SK-N-MC (cell line): ENCODE data around the gene CASZ1.

Source experiments
- EZH2 ChIP-seq: fragments of 200-600 bp; sonication (generic); IDR thresholded peaks from one replicate; pipeline ENCODE4 v1.6.1; 2017; ENCODE audit warnings: antibody characterized with exemption
- FOXP2 ChIP-seq: optimal IDR thresholded peaks from 2 replicates; pipeline ENCODE3; 2011; ENCODE audit warnings: mild to moderate bottlenecking, moderate library complexity; ENCODE audit not compliant: insufficient read depth; ENCODE audit errors: extremely low read length, control extremely low read depth
- POLR2AphosphoS5 ChIP-seq: IDR thresholded peaks from 2 replicates; pipeline ENCODE4 v1.6.1; 2012; ENCODE audit warnings: mild to moderate bottlenecking, low read depth, low read length, borderline replicate concordance

GRCh38 chr1:10709165-10709564, 87.3 kb downstream of the CASZ1 start:
- TF ChIP-seq POLR2AphosphoS5 (no peak), EZH2 (no peak), FOXP2 (no peak)
